NB4 (cell line): ENCODE data around the gene LGR4.

Experiments
- DNase-seq: peaks from one replicate; pipeline ENCODE4 v3.0.0; 2010; ENCODE audit warnings: low read depth
- H3K4me3 ChIP-seq: one replicate; pipeline ENCODE4 v1.5.1; 2011; ENCODE audit warnings: mild to moderate bottlenecking, low read depth, low read length, moderate library complexity
- MYC ChIP-seq: IDR thresholded peaks from 2 replicates; pipeline ENCODE4 v1.6.1; 2011; ENCODE audit warnings: low read depth, low read length
- POLR2A ChIP-seq: IDR thresholded peaks from 2 replicates; pipeline ENCODE4 v1.6.1; 2011; ENCODE audit warnings: mild to moderate bottlenecking; ENCODE audit not compliant: insufficient read length; ENCODE audit errors: extremely low read depth
- TF ChIP-seq, protein P1 (sequence below): IDR thresholded peaks from 2 replicates; pipeline ENCODE4 v1.6.1; 2011; ENCODE audit warnings: low read depth, low read length
- TF ChIP-seq, protein P2 (sequence below): IDR thresholded peaks from one replicate; pipeline ENCODE4 v1.5.1; 2012; ENCODE audit warnings: low read depth, low read length

The LGR4 gene

DNA sequence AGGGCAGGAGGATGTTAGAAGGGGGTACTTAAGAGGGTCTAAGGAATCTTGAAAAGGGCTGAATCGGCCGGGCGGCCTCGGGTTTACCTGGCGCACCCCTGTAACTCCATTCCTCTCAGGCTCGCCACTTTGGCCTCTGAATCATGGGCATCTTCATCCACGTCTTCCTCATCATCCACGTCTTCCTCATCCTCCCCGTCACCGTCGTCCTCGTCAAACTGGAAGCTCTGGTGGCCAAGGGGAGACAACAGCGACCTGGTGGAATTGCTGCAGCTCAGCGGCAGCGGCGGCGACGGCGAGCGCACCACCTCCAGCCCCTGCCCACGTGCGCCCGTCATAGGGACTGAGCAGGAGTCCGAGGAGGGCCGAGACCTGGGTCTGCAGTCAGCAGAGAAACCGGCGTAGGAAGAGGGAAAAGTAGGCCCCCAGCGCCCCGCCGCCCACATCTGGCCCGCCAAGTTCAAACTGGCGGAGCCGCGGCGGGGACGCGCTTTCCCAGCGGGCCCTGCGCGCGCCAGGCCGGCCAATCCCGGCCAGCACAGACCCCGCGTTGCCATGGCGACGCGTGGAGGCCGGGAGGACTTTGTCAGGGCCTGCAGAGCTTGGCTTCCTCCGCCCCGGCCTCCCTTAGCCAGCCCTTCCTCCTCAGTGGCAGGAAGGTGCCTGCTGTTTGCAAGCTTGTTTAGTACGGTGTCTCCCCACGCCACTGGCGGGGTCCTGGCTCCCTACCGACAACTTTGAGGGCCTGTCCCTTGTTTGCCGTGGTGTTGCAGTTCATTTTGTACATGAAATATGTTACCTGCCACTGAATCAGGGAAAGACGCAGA lies 109.6 kb downstream of the LGR4 start, which contains the start of gene CCDC34:
Gene CCDC34 (minus strand): TSS at position 467 of the 827 bp plus-strand sequence. CDS start 21 bp downstream, at position 446.
- peak; percentile 36; the same call in 1 of the 2 replicates for TF ChIP-seq MYC
- TF ChIP-seq, protein P1, sequence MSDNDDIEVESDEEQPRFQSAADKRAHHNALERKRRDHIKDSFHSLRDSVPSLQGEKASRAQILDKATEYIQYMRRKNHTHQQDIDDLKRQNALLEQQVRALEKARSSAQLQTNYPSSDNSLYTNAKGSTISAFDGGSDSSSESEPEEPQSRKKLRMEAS, result peak; percentile 57; the same call in 1 of the 2 replicates
- peak; percentile 55 for TF ChIP-seq POLR2A
- TF ChIP-seq, protein P2, sequence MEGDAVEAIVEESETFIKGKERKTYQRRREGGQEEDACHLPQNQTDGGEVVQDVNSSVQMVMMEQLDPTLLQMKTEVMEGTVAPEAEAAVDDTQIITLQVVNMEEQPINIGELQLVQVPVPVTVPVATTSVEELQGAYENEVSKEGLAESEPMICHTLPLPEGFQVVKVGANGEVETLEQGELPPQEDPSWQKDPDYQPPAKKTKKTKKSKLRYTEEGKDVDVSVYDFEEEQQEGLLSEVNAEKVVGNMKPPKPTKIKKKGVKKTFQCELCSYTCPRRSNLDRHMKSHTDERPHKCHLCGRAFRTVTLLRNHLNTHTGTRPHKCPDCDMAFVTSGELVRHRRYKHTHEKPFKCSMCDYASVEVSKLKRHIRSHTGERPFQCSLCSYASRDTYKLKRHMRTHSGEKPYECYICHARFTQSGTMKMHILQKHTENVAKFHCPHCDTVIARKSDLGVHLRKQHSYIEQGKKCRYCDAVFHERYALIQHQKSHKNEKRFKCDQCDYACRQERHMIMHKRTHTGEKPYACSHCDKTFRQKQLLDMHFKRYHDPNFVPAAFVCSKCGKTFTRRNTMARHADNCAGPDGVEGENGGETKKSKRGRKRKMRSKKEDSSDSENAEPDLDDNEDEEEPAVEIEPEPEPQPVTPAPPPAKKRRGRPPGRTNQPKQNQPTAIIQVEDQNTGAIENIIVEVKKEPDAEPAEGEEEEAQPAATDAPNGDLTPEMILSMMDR, result no peak
- peak within 1 kb of the TSS; percentile 85 for H3K4me3 ChIP-seq
- peak; percentile 95 for DNase-seq

DNA sequence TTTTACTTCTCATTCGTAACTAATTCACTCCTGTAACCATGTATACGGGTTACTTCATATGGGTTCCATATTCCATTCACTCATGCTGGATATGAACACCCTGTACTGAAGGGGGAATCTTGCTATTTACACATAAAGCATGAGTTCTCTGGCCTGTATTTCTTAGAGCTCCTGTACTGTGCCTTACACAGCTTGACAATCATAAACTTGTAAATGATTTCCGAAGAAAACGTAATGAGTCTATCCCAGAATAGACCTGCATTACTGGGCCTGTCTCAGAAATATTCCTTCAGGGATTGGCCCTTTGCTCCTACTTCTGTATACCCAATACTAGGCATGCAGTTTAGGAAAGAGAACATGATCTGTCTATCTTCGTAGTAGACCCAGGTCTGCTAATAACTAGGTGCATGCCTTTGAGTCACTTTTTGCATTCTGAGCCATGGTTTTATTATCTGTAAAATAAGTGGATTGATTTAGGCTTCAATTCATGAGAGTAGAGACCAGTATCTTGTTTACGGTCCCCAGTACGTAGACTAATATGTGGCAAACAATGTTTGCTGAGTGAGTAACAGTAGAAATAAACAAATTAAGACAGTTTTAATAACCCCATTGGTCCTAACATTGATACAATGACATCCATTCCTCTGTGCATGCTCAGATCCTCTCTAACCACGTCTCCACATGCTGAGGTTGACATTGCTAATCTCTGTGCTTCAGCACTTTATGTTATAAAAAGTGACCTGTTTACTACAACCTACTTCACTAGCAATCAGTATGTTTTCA lies 110.8 kb downstream of the LGR4 start:
- TF ChIP-seq, protein P1, result no peak
- TF ChIP-seq, protein P2, result no peak
- TF ChIP-seq POLR2A (no peak), MYC (no peak)
- peak overlapping the region; percentile 85 for H3K4me3 ChIP-seq
- DNase-seq, result no peak

DNA sequence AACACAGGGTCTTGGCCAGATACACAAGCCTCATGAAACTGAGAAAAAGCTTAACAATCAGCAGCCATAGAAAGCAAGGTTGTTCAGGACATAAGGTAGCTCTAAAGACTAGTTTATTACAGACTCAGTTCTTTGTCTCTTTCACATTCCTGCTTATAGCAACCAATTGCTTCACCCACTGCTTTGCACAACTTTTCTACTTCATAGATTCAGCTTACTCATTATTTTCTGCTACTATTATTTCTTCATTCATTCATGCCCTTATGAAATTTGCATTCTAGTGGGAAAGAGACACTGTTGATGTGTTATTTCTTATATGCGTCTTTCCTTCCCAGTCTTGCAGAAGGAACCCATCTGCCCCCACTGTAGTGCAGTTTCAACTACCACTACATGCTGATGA lies 114.3 kb downstream of the LGR4 start:
- H3K4me3 ChIP-seq, result no peak overlapping the region
- TF ChIP-seq, protein P2, result no peak
- TF ChIP-seq POLR2A, result no peak
- TF ChIP-seq, protein P1, result no peak
- DNase-seq, result no peak

DNA sequence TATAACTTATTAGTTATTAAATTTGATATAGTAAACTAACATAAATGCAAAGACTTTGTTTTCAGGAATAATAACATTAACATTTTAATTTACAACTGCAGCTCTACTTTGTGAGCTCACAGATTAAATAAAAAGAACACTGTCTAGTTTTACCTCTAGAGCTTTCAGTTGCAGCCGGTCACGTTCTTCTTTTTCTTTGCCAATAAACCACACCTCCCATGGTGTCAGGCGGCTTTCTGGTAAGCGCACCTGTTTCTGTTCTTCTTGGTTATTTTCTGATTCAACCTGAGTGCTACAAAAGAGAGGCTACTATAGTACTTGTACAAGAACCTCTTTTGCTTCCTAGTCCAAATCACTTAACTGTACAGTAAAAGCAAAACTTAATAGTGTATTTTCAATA lies 115.3 kb downstream of the LGR4 start:
- DNase-seq, result no peak
- TF ChIP-seq, protein P2, result no peak
- TF ChIP-seq POLR2A, result no peak
- TF ChIP-seq, protein P1, result no peak
- TF ChIP-seq MYC, result no peak
- no peak overlapping the region for H3K4me3 ChIP-seq

DNA sequence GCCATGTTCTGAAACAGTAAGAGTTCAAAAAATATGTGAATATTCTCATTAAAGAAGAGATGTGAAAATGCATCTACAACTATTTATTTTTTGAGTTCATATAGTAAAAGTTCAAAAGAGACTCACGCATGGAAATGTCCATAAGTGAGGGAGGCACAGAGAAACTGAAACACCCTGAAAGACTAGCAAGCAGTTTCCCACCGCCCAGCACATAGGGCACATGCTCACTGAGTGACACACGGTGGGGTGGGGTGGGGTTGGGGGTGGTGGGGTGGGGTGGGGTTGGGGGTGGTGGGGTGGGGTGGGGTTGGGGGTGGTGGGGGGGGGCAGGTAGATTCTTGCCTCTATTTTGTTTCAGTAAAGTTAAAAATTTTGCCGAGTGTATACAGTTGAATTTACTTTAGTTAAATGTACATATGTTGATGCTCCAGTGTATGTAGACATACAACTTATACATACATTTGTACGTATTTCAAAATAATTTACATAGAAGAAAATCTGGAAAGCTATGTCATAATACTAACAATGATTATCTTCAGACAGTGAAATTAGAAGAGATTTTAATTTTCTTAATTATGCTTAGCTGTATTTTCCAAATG lies 115.9 kb downstream of the LGR4 start:
- no peak overlapping the region for H3K4me3 ChIP-seq
- TF ChIP-seq, protein P2, result no peak
- TF ChIP-seq, protein P1, result no peak
- TF ChIP-seq POLR2A (no peak), MYC (no peak)
- DNase-seq, result no peak
